GM10248 (cell line): ENCODE results near the gene AKT3.
"Not testable (repeated sequence)": the region's sequence is repeated elsewhere in the genome, so short reads cannot be mapped to it uniquely, and the experiment has no call there.

ENCODE experiments used
- CTCF ChIA-PET: fragments of 300-600 bp; sonication (Branson Sonifier 250); formaldehyde crosslinking; extraction: SDS; loops from one replicate; lab custom pipeline; 2021; ENCODE audit warnings: antibody characterized with exemption; lab: Yijun Ruan, JAX
- POLR2A ChIA-PET: fragments of 350-650 bp; sonication (Branson Sonifier 250); formaldehyde crosslinking; extraction: SDS; loops from one replicate; lab custom pipeline; 2020; ENCODE audit warnings: antibody characterized with exemption; lab: Yijun Ruan, JAX
- DNase-seq: peaks from one replicate; pipeline ENCODE4 v3.0.0; 2012; ENCODE audit errors: extremely low spot score
- TF ChIP-seq, protein P1 (sequence below): IDR thresholded peaks from 2 replicates; pipeline ENCODE4 v1.5.1; 2012; ENCODE audit warnings: mild to moderate bottlenecking, low read depth; ENCODE audit errors: extremely low read depth, missing control alignments, control extremely low read depth

AKT3 gene

DNA sequence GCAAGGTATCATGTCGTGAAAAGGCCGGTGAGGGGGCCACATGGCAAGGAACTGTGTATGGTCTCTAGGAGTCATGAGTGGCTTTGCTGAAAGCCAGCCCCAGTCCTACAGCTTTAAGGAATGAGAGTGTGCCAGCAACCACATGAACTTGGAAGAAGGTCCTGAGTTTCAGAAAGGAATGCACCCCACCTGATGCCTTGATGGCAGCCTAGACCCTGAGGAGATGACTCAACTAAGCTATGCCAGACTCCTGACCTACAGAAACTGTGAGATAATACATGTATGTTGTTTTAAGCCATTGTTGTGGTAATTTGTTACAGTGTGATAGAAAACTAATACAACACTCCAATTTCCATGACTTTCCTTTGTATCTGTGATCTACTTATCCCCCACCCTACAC, 33.5 kb upstream of the AKT3 start:
- ChIA-PET CTCF (interaction anchor here (1.3 kb wide), 1 partner anchor 19 kb away, joined by 3 read pairs; no protein-coding TSS in a partner anchor), POLR2A (no interaction called here)
- TF ChIP-seq, protein P1, sequence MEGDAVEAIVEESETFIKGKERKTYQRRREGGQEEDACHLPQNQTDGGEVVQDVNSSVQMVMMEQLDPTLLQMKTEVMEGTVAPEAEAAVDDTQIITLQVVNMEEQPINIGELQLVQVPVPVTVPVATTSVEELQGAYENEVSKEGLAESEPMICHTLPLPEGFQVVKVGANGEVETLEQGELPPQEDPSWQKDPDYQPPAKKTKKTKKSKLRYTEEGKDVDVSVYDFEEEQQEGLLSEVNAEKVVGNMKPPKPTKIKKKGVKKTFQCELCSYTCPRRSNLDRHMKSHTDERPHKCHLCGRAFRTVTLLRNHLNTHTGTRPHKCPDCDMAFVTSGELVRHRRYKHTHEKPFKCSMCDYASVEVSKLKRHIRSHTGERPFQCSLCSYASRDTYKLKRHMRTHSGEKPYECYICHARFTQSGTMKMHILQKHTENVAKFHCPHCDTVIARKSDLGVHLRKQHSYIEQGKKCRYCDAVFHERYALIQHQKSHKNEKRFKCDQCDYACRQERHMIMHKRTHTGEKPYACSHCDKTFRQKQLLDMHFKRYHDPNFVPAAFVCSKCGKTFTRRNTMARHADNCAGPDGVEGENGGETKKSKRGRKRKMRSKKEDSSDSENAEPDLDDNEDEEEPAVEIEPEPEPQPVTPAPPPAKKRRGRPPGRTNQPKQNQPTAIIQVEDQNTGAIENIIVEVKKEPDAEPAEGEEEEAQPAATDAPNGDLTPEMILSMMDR, result no peak
- no peak for DNase-seq

DNA sequence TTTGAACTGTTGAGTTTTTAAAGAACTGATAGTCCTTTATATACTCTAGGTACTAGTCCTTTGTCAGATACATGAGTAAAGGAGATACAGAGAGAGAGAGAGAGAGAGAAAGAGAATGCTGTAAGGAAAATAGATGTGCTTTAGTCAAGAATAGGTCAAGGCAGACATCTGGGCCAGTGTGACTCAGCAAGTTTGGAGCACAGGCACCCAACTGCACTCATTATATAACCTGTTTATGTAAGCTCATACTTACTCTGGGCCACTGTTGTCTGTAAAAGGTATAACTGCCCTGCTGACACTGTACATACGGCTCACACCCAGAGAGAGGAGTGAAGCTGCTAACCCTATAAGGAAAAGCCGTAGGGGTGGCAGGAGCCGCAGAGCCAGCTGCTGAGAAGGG, 32.2 kb upstream of the AKT3 start:
- CTCF ChIA-PET, result no interaction called here
- no peak for DNase-seq
- TF ChIP-seq, protein P1, result no peak
- POLR2A ChIA-PET, result no interaction called here

DNA sequence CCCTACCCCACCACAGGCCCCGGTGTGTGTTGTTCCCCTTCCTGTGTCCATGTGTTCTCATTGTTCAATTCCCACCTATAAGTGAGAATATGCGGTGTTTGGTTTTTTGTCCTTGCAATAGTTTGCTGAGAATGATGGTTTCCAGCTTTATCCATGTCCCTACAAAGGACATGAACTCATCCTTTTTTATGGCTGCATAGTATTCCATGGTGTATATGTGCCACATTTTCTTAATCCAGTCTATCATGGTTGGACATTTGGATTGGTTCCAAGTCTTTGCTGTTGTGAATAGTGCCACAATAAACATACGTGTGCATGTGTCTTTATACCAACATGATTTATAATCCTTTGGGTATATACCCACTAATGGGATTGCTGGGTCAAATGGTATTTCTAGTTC, 27.0 kb upstream of the AKT3 start:
- DNase-seq, POLR2A ChIA-PET, CTCF ChIA-PET: not testable (repeated sequence)

DNA sequence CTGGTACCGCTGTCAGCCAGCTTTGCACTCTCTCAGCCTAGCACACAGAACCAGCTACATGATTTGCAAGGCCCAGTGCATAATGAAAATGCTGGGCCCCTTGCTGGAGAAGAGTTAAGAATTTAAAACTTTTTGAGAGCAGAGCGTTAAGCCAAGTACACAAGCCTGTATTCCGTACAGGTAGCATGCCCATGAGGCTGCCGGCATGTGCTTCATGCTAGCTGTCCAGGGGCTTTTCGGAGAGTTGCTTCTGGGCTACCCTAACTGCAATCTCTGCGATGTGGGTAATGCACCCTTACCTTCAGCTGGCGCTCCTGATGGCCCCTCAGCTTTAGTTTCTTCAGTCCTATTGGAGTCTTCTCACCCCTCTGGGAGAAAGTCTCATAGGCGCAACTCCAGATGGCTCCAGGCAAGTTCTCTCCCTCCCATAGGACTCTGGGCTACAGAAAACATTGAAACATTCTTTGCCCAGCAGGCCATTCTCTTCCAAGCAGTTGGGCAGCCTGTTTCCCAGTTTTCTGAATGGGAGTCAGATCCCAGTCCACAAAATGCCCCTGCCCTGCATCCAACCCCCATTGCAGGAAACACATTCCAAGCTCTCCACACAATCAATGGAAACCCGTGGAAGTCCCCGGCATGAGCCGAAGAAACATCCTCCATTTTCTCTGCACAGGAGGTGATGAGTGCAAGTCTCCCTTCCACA, 5.7 kb upstream of the AKT3 start:
- ChIA-PET POLR2A (no interaction called here), CTCF (interaction anchor here (0.9 to 1.6 kb wide), 4 partner anchors 11 to 512 kb away, joined by 3 to 4 read pairs (median 3); no protein-coding TSS in a partner anchor)
- TF ChIP-seq, protein P1, result no peak
- no peak for DNase-seq

DNA sequence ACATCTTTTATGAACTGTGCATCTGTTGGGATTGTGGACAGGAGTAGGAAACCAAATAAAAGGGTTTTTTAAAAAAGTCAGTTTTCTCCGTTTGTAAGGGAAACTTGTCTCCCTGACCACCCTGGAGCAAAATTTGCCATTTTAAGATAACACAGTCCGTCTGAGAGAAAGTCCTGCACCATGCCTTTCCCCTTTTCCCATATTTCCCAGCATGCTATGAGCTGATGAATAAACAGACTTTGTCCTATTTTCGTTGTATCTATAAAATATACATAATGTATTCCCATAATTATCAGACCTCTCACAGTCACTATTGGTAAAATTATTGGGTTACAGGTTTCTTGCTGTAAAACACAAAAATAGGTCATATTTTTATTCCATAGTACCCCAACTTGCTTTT, 1.7 kb upstream of the AKT3 start:
- POLR2A ChIA-PET, result no interaction called here

DNA sequence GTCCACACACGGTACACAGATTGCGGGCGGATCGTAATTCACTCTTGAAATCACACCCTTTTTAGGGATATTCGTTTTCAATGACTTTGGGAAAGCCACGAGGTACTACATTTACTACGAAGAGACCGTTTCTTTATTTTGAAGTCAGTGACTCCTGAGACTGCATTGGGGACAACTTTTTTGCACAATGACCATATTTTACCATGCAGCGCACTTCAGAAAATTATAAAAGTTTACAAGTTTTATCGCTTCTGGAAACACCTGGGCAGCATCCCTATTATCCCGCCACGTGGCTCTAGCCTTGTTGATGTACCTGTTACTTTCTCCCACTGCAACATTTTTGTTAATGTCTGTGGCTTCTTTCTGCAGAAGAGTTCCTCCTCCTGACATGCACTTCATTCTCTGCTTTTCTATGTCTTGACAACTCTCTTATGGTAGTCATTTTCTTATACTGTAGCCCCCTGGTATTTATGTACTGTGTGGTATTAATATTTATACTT, 1.3 kb upstream of the AKT3 start:
- POLR2A ChIA-PET, result no interaction called here
- DNase-seq, result no peak

More for the DNA sequence above, 1.7 kb upstream of the AKT3 start:
- CTCF ChIA-PET, result no interaction called here
- DNase-seq, result no peak
- TF ChIP-seq, protein P1, result no peak

More for the DNA sequence above, 1.3 kb upstream of the AKT3 start:
- CTCF ChIA-PET, result no interaction called here
- TF ChIP-seq, protein P1, result no peak
